ENCODE measurements around the gene PLPP4.
A peak's percentile ranks its signal among the peaks of the same experiment; 100 is the strongest.

Gene PLPP4

DNA sequence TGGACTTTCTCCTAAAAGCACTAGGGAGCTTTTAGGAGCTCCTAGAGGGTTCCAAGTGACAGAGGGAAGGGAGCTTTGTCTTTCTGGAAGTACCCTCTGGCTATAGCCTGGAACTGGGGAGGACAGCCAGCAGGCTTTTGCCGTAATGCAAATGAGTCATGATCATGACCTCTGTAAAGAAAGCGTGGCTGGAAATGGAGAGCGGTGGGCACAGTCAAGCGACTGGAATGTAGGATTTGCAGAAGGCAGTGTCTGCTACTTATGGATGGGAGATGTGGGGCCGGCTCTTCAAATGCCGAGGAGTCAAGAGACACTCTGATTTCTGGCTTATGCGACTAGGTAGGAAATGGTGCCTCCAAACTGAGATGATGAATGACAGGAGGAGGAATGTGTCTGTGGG, 34.6 kb upstream of the PLPP4 start:
- H3K4me2 ChIP-seq (ENCODE audit: low read length): no peak overlapping the region

DNA sequence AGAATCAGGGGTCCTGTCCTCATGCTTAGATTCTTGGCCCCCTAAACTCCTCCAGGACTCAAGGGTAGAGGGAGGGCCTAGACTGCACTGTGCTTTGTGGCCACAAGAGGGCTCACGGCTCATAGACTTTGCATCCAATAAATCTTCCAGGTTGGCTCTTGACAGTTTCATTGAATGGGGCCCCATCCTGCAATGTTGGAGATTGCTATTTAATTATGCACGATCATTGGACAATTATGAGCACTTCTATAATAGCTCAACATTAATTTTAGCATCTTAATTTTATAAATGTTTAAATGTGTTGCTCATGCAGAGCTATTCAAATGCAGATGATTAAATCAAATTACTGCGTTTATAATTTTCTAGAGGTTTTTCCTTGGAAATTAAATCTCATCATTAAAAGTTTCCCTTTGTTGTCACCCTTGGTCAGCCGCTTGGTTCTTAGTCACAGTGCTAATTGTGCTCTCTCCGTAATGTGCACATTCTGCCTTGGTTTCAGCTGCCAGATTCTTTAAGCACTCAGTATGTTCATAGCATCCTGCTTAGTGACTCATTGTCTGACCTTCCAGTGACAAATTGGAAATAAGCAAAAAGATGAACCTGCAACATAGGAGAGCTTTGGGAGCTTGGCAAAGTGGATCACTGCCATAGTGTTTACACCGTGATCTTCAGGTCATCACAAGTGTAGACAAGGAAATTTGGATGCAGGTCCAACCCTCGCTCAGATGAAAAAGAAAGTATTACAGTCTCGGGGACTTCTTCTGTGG, 33.4 kb upstream of the PLPP4 start:
- Histone ChIP-seq H3K27ac (ENCODE audit: low read depth, low read length) (no peak overlapping the region), H3K9me3 (ENCODE audit: control insufficient read depth, insufficient read depth, low read length) (no peaks in the 10 kb centered on the region), H3K4me1 (ENCODE audit: control insufficient read depth, low read length) (no peaks in the 10 kb centered on the region), H3K79me2 (ENCODE audit: control insufficient read depth, low read length) (no peaks in the 10 kb centered on the region), H3K4me2 (ENCODE audit: low read length) (no peak overlapping the region), H3K4me3 (ENCODE audit: low read length) (no peak overlapping the region), H3F3A (ENCODE audit: control insufficient read depth, insufficient read depth) (no peaks in the 10 kb centered on the region), H4K20me1 (ENCODE audit: control insufficient read depth, insufficient read depth, low read depth, low read length) (no peaks in the 10 kb centered on the region), H3K36me3 (ENCODE audit: control insufficient read depth, low read length) (no peaks in the 10 kb centered on the region), H3K27me3 (ENCODE audit: control insufficient read depth, low read length) (no peaks in the 10 kb centered on the region), H3K9me2 (replicated peaks; ENCODE audit: control insufficient read depth, low read length) (no peaks in the 10 kb centered on the region)
- TF ChIP-seq, protein P1, sequence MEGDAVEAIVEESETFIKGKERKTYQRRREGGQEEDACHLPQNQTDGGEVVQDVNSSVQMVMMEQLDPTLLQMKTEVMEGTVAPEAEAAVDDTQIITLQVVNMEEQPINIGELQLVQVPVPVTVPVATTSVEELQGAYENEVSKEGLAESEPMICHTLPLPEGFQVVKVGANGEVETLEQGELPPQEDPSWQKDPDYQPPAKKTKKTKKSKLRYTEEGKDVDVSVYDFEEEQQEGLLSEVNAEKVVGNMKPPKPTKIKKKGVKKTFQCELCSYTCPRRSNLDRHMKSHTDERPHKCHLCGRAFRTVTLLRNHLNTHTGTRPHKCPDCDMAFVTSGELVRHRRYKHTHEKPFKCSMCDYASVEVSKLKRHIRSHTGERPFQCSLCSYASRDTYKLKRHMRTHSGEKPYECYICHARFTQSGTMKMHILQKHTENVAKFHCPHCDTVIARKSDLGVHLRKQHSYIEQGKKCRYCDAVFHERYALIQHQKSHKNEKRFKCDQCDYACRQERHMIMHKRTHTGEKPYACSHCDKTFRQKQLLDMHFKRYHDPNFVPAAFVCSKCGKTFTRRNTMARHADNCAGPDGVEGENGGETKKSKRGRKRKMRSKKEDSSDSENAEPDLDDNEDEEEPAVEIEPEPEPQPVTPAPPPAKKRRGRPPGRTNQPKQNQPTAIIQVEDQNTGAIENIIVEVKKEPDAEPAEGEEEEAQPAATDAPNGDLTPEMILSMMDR (IDR thresholded peaks at IDR 0.05; ENCODE audit: low read depth, low read length, poor library complexity, severe bottlenecking): peak; percentile 88
- no peak for TF ChIP-seq EZH2phosphoT487 (IDR thresholded peaks at IDR 0.05; ENCODE audit: borderline replicate concordance, low read length)

More for the DNA sequence above, 34.6 kb upstream of the PLPP4 start:
- Histone ChIP-seq H3K36me3 (ENCODE audit: control insufficient read depth, low read length) (no peaks in the 10 kb centered on the region), H3K79me2 (ENCODE audit: control insufficient read depth, low read length) (no peaks in the 10 kb centered on the region), H3F3A (ENCODE audit: control insufficient read depth, insufficient read depth) (no peaks in the 10 kb centered on the region), H3K9me2 (replicated peaks; ENCODE audit: control insufficient read depth, low read length) (no peaks in the 10 kb centered on the region), H3K27me3 (ENCODE audit: control insufficient read depth, low read length) (no peaks in the 10 kb centered on the region), H3K9me3 (ENCODE audit: control insufficient read depth, insufficient read depth, low read length) (no peaks in the 10 kb centered on the region), H3K27ac (ENCODE audit: low read depth, low read length) (no peak overlapping the region), H3K4me1 (ENCODE audit: control insufficient read depth, low read length) (no peaks in the 10 kb centered on the region), H4K20me1 (ENCODE audit: control insufficient read depth, insufficient read depth, low read depth, low read length) (no peaks in the 10 kb centered on the region), H3K4me3 (ENCODE audit: low read length) (no peak overlapping the region)
- TF ChIP-seq, protein P1 (IDR thresholded peaks at IDR 0.05; ENCODE audit: low read depth, low read length, poor library complexity, severe bottlenecking): no peak
- no peak for TF ChIP-seq EZH2phosphoT487 (IDR thresholded peaks at IDR 0.05; ENCODE audit: borderline replicate concordance, low read length)

DNA sequence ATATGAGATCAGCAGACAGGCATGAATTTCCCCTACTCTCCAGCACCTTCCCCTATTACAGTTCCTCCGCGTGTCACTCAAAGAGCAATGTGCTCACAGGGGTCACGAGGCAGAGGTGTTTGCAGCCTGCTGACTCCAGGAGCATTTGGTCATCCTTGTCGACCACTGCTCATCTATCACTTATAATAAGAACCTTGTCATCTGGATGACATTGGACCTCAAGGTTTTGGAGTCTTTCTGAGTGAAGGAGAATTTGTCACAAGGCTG, 32.9 kb upstream of the PLPP4 start:
- Histone ChIP-seq H3K79me2 (ENCODE audit: control insufficient read depth, low read length) (no peaks in the 10 kb centered on the region), H3K9me3 (ENCODE audit: control insufficient read depth, insufficient read depth, low read length) (no peaks in the 10 kb centered on the region), H3K4me2 (ENCODE audit: low read length) (no peak overlapping the region), H3K36me3 (ENCODE audit: control insufficient read depth, low read length) (no peaks in the 10 kb centered on the region), H3K27me3 (ENCODE audit: control insufficient read depth, low read length) (no peaks in the 10 kb centered on the region), H3F3A (ENCODE audit: control insufficient read depth, insufficient read depth) (no peaks in the 10 kb centered on the region), H3K9me2 (replicated peaks; ENCODE audit: control insufficient read depth, low read length) (no peaks in the 10 kb centered on the region), H4K20me1 (ENCODE audit: control insufficient read depth, insufficient read depth, low read depth, low read length) (no peaks in the 10 kb centered on the region), H3K27ac (ENCODE audit: low read depth, low read length) (no peak overlapping the region), H3K4me1 (ENCODE audit: control insufficient read depth, low read length) (no peaks in the 10 kb centered on the region), H3K4me3 (ENCODE audit: low read length) (no peak overlapping the region)
- TF ChIP-seq, protein P1 (IDR thresholded peaks at IDR 0.05; ENCODE audit: low read depth, low read length, poor library complexity, severe bottlenecking): no peak
- TF ChIP-seq EZH2phosphoT487 (IDR thresholded peaks at IDR 0.05; ENCODE audit: borderline replicate concordance, low read length): no peak
